ENCODE measurements around the gene CCDC86.
A peak's percentile ranks its signal among the peaks of the same experiment; 100 is the strongest.

The CCDC86 gene

DNA sequence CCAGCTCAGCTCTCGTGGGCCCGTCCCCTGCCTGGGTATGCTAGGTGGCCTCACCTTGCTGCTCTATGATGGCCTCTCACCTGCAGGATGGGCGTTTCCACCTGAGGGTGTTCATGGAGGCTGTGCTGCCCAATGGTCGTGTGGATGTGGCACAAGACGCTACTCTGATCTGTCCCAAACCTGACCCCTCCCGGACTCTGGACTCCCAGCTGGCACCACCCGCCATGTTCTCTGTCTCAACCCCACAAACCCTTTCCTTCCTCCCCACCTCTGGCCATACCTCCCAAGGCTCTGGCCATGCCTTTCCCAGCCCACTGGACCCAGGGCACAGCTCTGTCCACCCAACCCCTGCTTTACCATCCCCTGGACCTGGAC, 27.5 kb downstream of the CCDC86 start:
- Histone ChIP-seq H3K27ac (ENCODE audit: low read depth in 2 of 2, low read length in 2 of 2) (no peak overlapping the region), H3K27me3 (ENCODE audit: control insufficient read depth in 2 of 2, insufficient read depth in 2 of 2, low read length in 2 of 2) (no peaks in the 10 kb centered on the region), H3K4me3 (ENCODE audit: low read length in 2 of 2) (no peak overlapping the region)

DNA sequence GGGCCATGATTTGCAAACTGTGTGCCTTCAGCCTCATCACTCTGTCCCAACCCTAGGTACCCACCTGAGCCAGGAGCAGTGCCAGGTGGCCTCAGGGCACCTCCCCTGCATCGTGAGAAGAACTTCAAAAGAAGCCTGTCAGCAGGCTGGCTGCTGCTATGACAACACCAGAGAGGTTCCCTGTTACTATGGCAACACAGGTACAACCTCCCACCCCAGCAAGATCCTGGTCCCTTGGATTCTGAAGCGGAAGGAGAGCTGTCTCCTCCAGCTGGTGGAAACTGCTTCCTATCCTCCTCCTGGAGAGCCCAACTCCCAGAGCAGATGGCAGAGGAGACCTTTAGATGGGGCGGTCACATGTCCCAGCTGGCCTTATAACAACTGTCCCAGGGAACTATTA, 28.4 kb downstream of the CCDC86 start:
- no peaks in the 10 kb centered on the region for H3K36me3 ChIP-seq (ENCODE audit: control insufficient read depth in 2 of 2, insufficient read depth in 2 of 2, low read length in 2 of 2)
- peaks cover 7 to 12% of the 10 kb centered on the region in 2 donors for H3K4me1 ChIP-seq (ENCODE audit: control insufficient read depth in 2 of 2, insufficient read depth in 2 of 2, low read length in 2 of 2)
- no peak overlapping the region for H3K4me3 ChIP-seq (ENCODE audit: low read length in 2 of 2)
- no peaks in the 10 kb centered on the region for H3K9me3 ChIP-seq (ENCODE audit: control insufficient read depth in 2 of 2, low read length in 2 of 2)
- H3K9ac ChIP-seq (ENCODE audit: low read depth in 1 of 2, low read length in 2 of 2) = no peak overlapping the region
- H3K27me3 ChIP-seq (ENCODE audit: control insufficient read depth in 2 of 2, insufficient read depth in 2 of 2, low read length in 2 of 2) = no peaks in the 10 kb centered on the region
- H3K27ac ChIP-seq (ENCODE audit: low read depth in 2 of 2, low read length in 2 of 2) = no peak overlapping the region

More for the DNA sequence above, 27.5 kb downstream of the CCDC86 start:
- Histone ChIP-seq H3K4me1 (ENCODE audit: control insufficient read depth in 2 of 2, insufficient read depth in 2 of 2, low read length in 2 of 2) (peaks cover 7 to 11% of the 10 kb centered on the region in 2 donors), H3K36me3 (ENCODE audit: control insufficient read depth in 2 of 2, insufficient read depth in 2 of 2, low read length in 2 of 2) (no peaks in the 10 kb centered on the region), H3K9me3 (ENCODE audit: control insufficient read depth in 2 of 2, low read length in 2 of 2) (no peaks in the 10 kb centered on the region), H3K9ac (ENCODE audit: low read depth in 1 of 2, low read length in 2 of 2) (no peak overlapping the region)

DNA sequence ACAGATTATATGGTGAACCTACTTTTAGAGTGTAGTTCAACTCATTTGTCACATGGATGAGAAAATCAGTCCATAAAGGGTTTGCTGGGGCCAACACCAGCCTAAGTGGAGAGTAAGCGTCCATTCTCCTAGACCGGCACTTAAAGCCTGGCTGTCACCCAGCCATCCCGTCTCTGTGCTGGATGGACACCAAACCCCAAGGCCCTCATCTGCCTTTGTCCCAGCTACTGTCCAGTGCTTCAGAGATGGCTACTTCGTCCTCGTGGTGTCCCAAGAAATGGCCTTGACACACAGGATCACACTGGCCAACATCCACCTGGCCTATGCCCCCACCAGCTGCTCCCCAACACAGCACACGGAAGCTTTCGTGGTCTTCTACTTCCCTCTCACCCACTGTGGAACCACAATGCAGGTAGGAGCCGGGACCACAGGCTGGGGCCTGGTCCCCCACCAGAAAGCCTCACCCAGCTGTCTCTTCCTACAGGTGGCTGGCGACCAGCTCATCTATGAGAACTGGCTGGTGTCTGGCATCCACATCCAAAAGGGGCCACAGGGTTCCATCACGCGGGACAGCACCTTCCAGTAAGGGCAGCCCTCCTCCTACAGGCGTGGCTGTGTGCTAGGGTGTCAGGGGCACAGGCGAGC, 28.9 kb downstream of the CCDC86 start:
- Histone ChIP-seq H3K4me3 (ENCODE audit: low read length in 2 of 2) (no peak overlapping the region), H3K27me3 (ENCODE audit: control insufficient read depth in 2 of 2, insufficient read depth in 2 of 2, low read length in 2 of 2) (no peaks in the 10 kb centered on the region), H3K9me3 (ENCODE audit: control insufficient read depth in 2 of 2, low read length in 2 of 2) (no peaks in the 10 kb centered on the region), H3K27ac (ENCODE audit: low read depth in 2 of 2, low read length in 2 of 2) (peak overlapping the region; percentile 11 to 19), H3K9ac (ENCODE audit: low read depth in 1 of 2, low read length in 2 of 2) (no peak overlapping the region), H3K36me3 (ENCODE audit: control insufficient read depth in 2 of 2, insufficient read depth in 2 of 2, low read length in 2 of 2) (no peaks in the 10 kb centered on the region), H3K4me1 (ENCODE audit: control insufficient read depth in 2 of 2, insufficient read depth in 2 of 2, low read length in 2 of 2) (peaks cover 7 to 15% of the 10 kb centered on the region in 2 donors)

DNA sequence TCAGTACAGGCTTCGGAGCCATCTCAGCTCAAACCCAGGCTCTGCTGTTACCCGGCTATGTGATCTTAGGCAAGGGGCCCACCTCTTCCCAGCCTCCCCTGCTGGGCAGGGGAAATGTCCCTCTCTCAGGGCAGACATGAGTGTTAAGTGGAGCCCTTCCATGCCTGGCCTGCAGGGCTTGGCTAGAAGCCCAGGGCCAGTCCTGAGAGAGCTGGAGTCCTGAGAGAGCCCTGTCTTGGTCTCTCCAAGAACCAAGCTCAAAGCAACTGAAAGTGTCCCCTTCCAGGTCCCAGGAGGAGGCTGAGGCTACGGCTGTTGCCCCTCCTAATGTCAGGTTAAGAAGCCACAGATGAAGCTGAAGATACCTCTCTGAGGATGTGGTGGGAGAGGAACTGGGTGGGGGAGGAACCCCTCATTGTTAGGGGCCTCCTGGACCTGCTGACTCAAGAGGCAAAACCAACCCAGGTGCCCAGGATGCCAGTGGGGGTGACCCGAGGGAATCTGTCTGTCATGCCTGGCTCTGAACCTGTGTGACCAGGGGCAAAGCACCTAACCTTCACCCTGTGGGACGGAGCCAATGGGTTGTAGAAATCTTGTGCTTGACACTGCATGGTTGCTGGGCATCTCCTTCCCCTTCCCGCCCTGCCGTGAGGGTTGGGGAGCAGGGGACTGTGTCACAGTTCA, 29.6 kb downstream of the CCDC86 start:
- Histone ChIP-seq H3K4me3 (ENCODE audit: low read length in 2 of 2) (no peak overlapping the region), H3K27me3 (ENCODE audit: control insufficient read depth in 2 of 2, insufficient read depth in 2 of 2, low read length in 2 of 2) (no peaks in the 10 kb centered on the region), H3K27ac (ENCODE audit: low read depth in 2 of 2, low read length in 2 of 2) (peak overlapping the region; percentile 17 to 19), H3K9ac (ENCODE audit: low read depth in 1 of 2, low read length in 2 of 2) (no peak overlapping the region), H3K9me3 (ENCODE audit: control insufficient read depth in 2 of 2, low read length in 2 of 2) (no peaks in the 10 kb centered on the region), H3K4me1 (ENCODE audit: control insufficient read depth in 2 of 2, insufficient read depth in 2 of 2, low read length in 2 of 2) (peaks cover 7 to 15% of the 10 kb centered on the region in 2 donors), H3K36me3 (ENCODE audit: control insufficient read depth in 2 of 2, insufficient read depth in 2 of 2, low read length in 2 of 2) (no peaks in the 10 kb centered on the region)

DNA sequence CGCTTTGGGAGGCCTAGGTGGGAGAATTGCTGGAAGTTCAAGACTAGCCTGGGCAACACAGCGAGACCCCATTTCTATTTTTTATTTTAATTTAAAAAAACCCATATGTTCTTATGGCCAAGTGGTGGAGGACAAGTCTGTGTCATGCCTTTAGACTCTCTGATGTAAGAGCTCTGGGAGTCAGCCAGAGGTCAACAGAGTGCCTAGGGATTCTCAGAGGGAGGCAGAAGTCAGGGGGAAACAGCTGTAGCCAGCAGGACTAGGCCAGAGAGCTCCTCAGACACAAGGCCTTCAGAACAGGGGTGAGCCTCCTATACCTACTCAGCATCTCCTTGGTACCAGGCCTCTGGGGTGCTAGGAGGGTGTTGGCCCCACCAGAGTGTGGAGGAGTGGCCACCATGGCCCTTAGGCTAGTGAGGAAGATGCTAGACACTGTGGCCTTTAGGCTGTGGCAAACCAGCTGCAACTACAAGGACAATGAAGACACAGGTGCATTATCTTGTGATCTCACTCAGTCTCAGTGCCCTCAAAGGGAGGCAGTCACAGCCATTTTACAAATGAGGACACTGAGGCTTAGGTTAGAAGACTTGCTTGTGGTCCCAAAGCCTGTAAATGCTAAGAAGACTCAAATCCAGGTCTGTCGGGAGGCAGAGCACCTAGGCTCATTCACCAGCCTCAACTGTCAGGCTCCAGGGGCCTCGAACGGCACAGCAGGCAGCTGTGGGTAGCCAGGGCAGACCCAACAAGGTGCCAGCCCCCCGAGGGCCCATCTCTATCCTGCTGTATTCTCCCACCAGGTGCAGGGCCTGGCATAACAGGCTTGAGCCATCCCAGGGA, 30.4 kb downstream of the CCDC86 start:
- Histone ChIP-seq H3K27me3 (ENCODE audit: control insufficient read depth in 2 of 2, insufficient read depth in 2 of 2, low read length in 2 of 2) (no peaks in the 10 kb centered on the region), H3K36me3 (ENCODE audit: control insufficient read depth in 2 of 2, insufficient read depth in 2 of 2, low read length in 2 of 2) (no peaks in the 10 kb centered on the region), H3K27ac (ENCODE audit: low read depth in 2 of 2, low read length in 2 of 2) (peak overlapping the region; percentile 50 to 58), H3K4me3 (ENCODE audit: low read length in 2 of 2) (no peak overlapping the region), H3K9ac (ENCODE audit: low read depth in 1 of 2, low read length in 2 of 2) (no peak overlapping the region), H3K4me1 (ENCODE audit: control insufficient read depth in 2 of 2, insufficient read depth in 2 of 2, low read length in 2 of 2) (peaks cover 7 to 15% of the 10 kb centered on the region in 2 donors), H3K9me3 (ENCODE audit: control insufficient read depth in 2 of 2, low read length in 2 of 2) (no peaks in the 10 kb centered on the region)

DNA sequence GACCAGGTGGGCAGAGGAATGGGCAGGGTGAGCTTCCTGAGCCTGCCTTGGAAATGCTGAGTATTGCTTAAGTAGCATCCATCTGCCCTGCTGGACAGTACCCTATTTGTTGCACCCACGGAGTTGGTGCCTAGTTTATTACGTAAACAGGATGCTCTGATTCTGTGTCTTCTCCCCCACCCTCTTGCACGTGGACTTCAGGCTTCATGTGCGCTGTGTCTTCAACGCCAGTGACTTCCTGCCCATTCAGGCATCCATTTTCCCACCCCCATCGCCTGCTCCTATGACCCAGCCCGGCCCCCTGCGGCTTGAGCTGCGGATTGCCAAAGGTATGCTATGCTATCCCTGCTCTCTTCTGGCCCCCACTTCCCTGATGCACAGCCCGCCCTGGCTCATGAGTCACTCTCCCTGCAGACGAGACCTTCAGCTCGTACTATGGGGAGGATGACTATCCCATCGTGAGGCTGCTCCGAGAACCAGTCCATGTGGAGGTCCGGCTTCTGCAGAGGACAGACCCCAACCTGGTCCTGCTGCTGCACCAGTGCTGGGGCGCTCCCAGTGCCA, 31.1 kb downstream of the CCDC86 start:
- no peak overlapping the region for H3K9ac ChIP-seq (ENCODE audit: low read depth in 1 of 2, low read length in 2 of 2)
- no peaks in the 10 kb centered on the region for H3K9me3 ChIP-seq (ENCODE audit: control insufficient read depth in 2 of 2, low read length in 2 of 2)
- peaks cover 7 to 15% of the 10 kb centered on the region in 2 donors for H3K4me1 ChIP-seq (ENCODE audit: control insufficient read depth in 2 of 2, insufficient read depth in 2 of 2, low read length in 2 of 2)

DNA sequence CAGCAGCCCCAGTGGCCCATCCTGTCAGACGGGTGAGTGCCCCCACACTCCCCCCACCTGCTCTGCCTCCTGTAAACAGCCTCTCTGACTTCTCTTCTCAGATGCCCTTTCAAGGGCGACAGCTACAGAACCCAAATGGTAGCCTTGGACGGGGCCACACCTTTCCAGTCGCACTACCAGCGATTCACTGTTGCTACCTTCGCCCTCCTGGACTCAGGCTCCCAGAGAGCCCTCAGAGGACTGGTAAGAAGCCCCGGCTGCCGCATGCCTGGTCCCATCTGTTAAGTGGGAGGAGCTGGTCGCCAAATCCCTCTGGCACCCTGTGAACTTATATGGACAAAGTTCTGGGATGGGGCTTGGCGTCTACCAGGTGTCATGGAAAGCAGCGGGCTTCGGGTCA, 31.6 kb downstream of the CCDC86 start:
- Histone ChIP-seq H3K36me3 (ENCODE audit: control insufficient read depth in 2 of 2, insufficient read depth in 2 of 2, low read length in 2 of 2) (no peaks in the 10 kb centered on the region), H3K27ac (ENCODE audit: low read depth in 2 of 2, low read length in 2 of 2) (peak overlapping the region in 1 of 2 donors; percentile 9), H3K9ac (ENCODE audit: low read depth in 1 of 2, low read length in 2 of 2) (no peak overlapping the region), H3K4me3 (ENCODE audit: low read length in 2 of 2) (no peak overlapping the region), H3K27me3 (ENCODE audit: control insufficient read depth in 2 of 2, insufficient read depth in 2 of 2, low read length in 2 of 2) (no peaks in the 10 kb centered on the region), H3K9me3 (ENCODE audit: control insufficient read depth in 2 of 2, low read length in 2 of 2) (no peaks in the 10 kb centered on the region), H3K4me1 (ENCODE audit: control insufficient read depth in 2 of 2, insufficient read depth in 2 of 2, low read length in 2 of 2) (peaks cover 7 to 15% of the 10 kb centered on the region in 2 donors)

More for the DNA sequence above, 31.1 kb downstream of the CCDC86 start:
- Histone ChIP-seq H3K27ac (ENCODE audit: low read depth in 2 of 2, low read length in 2 of 2) (peak overlapping the region; percentile 50 to 58), H3K36me3 (ENCODE audit: control insufficient read depth in 2 of 2, insufficient read depth in 2 of 2, low read length in 2 of 2) (no peaks in the 10 kb centered on the region), H3K4me3 (ENCODE audit: low read length in 2 of 2) (no peak overlapping the region), H3K27me3 (ENCODE audit: control insufficient read depth in 2 of 2, insufficient read depth in 2 of 2, low read length in 2 of 2) (no peaks in the 10 kb centered on the region)

DNA sequence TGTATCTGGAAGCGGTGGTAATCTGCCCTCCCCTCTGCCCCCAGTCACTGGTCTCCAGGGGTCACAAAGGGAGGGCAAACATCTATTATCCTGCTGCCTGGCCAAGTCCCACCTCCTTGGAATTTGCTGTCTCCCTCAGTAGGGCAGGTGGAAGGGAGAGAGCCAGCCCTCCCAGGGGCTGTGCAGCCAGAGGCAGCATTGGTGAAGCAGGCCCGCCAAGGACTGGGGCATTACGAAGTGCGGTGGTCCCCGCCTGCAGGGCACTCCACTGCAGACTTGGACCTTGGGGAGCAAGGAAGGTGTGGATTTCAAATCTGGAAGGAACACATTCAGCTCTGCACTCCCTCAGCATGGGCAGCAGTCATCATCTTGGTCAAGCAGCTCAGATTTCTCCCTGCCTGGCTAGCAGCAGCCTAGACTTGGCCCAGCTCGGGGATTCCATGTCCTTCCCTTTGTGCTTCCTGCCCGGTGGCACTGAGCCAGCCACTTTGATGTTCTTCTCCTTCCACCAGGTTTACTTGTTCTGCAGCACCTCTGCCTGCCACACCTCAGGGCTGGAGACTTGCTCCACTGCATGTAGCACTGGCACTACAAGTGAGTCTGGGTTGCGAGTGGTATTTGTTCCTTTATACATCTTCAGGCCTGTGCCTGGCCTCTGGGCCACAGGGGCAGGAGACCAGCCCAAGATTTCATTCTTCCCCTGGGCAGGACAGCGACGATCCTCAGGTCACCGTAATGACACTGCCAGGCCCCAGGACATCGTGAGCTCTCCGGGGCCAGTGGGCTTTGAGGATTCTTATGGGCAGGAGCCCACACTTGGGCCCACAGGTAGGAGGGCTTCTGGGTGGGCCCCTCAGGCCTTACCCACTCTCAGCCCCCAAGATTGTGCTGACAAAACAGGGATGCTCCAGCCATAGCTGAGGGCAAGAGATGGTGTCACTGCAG, 32.8 kb downstream of the CCDC86 start:
- Histone ChIP-seq H3K9me3 (ENCODE audit: control insufficient read depth in 2 of 2, low read length in 2 of 2) (no peaks in the 10 kb centered on the region), H3K9ac (ENCODE audit: low read depth in 1 of 2, low read length in 2 of 2) (no peak overlapping the region), H3K36me3 (ENCODE audit: control insufficient read depth in 2 of 2, insufficient read depth in 2 of 2, low read length in 2 of 2) (no peaks in the 10 kb centered on the region), H3K4me1 (ENCODE audit: control insufficient read depth in 2 of 2, insufficient read depth in 2 of 2, low read length in 2 of 2) (peaks cover 7 to 15% of the 10 kb centered on the region in 2 donors), H3K27ac (ENCODE audit: low read depth in 2 of 2, low read length in 2 of 2) (no peak overlapping the region), H3K4me3 (ENCODE audit: low read length in 2 of 2) (no peak overlapping the region), H3K27me3 (ENCODE audit: control insufficient read depth in 2 of 2, insufficient read depth in 2 of 2, low read length in 2 of 2) (no peaks in the 10 kb centered on the region)

DNA sequence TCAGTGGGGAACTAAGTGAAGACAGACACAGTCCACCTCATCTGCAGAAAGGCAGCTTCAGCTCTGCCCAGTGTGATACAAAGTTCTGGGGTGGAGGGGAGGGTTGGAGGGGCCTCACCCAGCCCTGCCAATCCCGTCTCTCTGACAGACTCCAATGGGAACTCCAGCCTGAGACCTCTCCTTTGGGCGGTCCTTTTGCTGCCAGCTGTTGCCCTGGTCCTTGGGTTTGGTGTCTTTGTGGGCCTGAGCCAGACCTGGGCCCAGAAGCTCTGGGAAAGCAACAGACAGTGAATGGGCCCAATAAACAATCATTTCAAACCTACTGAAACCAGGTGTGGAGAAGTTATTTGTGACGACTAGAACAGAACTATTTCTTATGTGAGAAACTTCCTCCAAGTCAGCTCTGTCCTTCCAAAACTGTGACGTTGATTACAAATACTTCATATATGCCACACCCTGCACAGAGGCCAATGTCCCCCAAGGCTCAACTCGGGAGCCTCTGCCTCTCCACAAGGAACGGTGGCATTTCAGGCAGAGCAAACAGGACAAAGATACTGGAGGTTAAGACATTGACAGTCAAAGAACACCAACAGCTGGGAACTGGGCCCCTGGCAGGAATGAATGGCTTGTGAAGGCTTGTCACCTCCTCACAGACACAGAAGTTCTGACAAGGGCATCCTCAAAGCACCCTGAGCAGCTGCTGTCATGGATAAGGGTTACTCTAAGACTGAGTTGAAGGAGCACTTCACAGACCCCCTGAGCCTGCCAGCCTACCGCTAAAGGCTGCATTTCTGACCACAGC, 33.7 kb downstream of the CCDC86 start:
- no peaks in the 10 kb centered on the region for H3K27me3 ChIP-seq (ENCODE audit: control insufficient read depth in 2 of 2, insufficient read depth in 2 of 2, low read length in 2 of 2)
- no peak overlapping the region for H3K9ac ChIP-seq (ENCODE audit: low read depth in 1 of 2, low read length in 2 of 2)
- H3K36me3 ChIP-seq (ENCODE audit: control insufficient read depth in 2 of 2, insufficient read depth in 2 of 2, low read length in 2 of 2) = peaks cover 0 to 4% of the 10 kb centered on the region in 2 donors
- no peak overlapping the region for H3K27ac ChIP-seq (ENCODE audit: low read depth in 2 of 2, low read length in 2 of 2)
- H3K9me3 ChIP-seq (ENCODE audit: control insufficient read depth in 2 of 2, low read length in 2 of 2) = no peaks in the 10 kb centered on the region
- H3K4me1 ChIP-seq (ENCODE audit: control insufficient read depth in 2 of 2, insufficient read depth in 2 of 2, low read length in 2 of 2) = peaks cover 7 to 15% of the 10 kb centered on the region in 2 donors
- no peak overlapping the region for H3K4me3 ChIP-seq (ENCODE audit: low read length in 2 of 2)
